Pancreas (tissue), 10 donors: Measurements from ENCODE around the gene TNFRSF21. TPM values are rescaled to one million over a fixed set of nuclear protein-coding genes. Genes with fewer than 3 reads are reported as not detected.
"Not testable (repeated sequence)": the region's sequence is repeated elsewhere in the genome, so short reads cannot be mapped to it uniquely, and the experiment has no call there.

ENCODE experiments used
- ATAC-seq, 4 donors: fragments of 200-7000 bp; cut with Tn5 transposase; one replicate each; pipeline versions ENCODE4 v1.8.0 to v1.9.1; 2020; ENCODE audit warnings: mild to moderate bottlenecking in 4 of 4, moderate library complexity in 4 of 4
- DNase-seq, 6 donors: peaks; one replicate each; pipeline ENCODE4 v3.0.0-alpha.2; 2020
- FAIRE-seq: peaks from 2 replicates; lab custom pipeline; 2012; peaks lifted over from hg19 to GRCh38; lab: Jason Lieb, UNC
- H3K27ac ChIP-seq, 4 donors: fragments of 200-600 bp; sonication (generic); 1 replicate in 3 of 4; 2 replicates in 1 of 4; pipeline versions ENCODE4 v1.5.0 to v1.8.0; 2020
- H3K27me3 ChIP-seq, 4 donors: fragments of 200-600 bp; one replicate each; pipeline ENCODE4 v1.8.0; 2021
- H3K36me3 ChIP-seq, 3 donors: fragments of 200-600 bp; sonication (generic) in 1 of 3; one replicate each; pipeline versions ENCODE4 v1.5.0 to v1.8.0; 2020 to 2021
- H3K4me1 ChIP-seq, 3 donors: fragments of 200-600 bp; one replicate each; pipeline ENCODE4 v1.8.0; 2021
- H3K4me3 ChIP-seq, 4 donors: fragments of 200-600 bp; sonication (generic) in 2 of 4; one replicate each; pipeline versions ENCODE4 v1.5.0 to v1.8.0; 2020 to 2021
- H3K9me3 ChIP-seq, 4 donors: fragments of 200-600 bp; one replicate each; pipeline ENCODE4 v1.8.0; 2021
- CTCF ChIP-seq, 4 donors: fragments of 200-600 bp; sonication (generic) in 3 of 4; IDR thresholded peaks; one replicate each; pipeline versions ENCODE4 v1.5.0 to v1.8.0; 2021; ENCODE audit warnings: antibody characterized with exemption in 4 of 4
- WGBS, 2 donors: extraction: QIAGEN DNeasy Blood & Tissue Kit; methylation state at CpG; one replicate each; pipeline ENCODE4 v1.1.7; 2013; 5-methylcytosine and 5-hydroxymethylcytosine counted together
- intact Hi-C, 3 donors: fragments of 100-400 bp; cut with DNase I; formaldehyde crosslinking; loops; one replicate each; pipeline versions ENCODE4 v1.11.1 to v1.14.2; 2022
- polyA plus RNA-seq, 2 donors: library from polyadenylated mRNA; stranded (reverse); fragments of 200-250 nt; gene quantifications; one replicate each; pipeline ENCODE4 v1.2.3, GENCODE V29; 2013
- total RNA-seq, 6 donors: library from RNA; stranded (reverse); fragmentation: NEBNext Ultra II Directional in 4 of 6; extraction: Animal tissue kit (Norgen Biotek cat#: 25700) in 4 of 6; gene quantifications; one replicate each; pipeline versions ENCODE4 v1.2.1 to v1.2.4, GENCODE V29; 2021 to 2023
- donor health status: healthy with polysubstance abuse.
- donor health status: DM: no; HTN: no; CAD: no; lungs with moderate emphysema.
- donor health status: DM: no; HTN: no; CAD: no.
- donor health status: control.
- donor health status: control.
- donor health status: Bipolar disorder and iron deficiency.
- donor health status: DM: yes; HTN: yes; CAD: no.
- donor health status: DM: no; HTN: no; CAD: no.
- donor health status: DM: no; HTN: no; CAD: no.
- donor health status: DM: yes; HTN: yes; CAD: no.

TNFRSF21 gene
- total and polyA plus RNA-seq, 8 donors = 9.7 to 50.1 (median 15.8) TPM

- FAIRE-seq = no peak
- Histone ChIP-seq H3K4me3 (no peak overlapping the region), H3K36me3 (no peaks in the 10 kb centered on the region), H3K27me3 (no peaks in the 10 kb centered on the region), H3K27ac (no peak overlapping the region), H3K4me1 (no peaks in the 10 kb centered on the region), H3K9me3 (no peaks in the 10 kb centered on the region)
- DNase-seq = no peak
- intact Hi-C loops = no loop called here
- TF ChIP-seq CTCF (IDR thresholded peaks at IDR 0.05) = no peak
- WGBS, 2 donors = 82 to 92% methylated on average over 3 of the region's 3 CpGs
- ATAC-seq = no peak
These were observed 33.3 kb downstream of the TNFRSF21 start for GRCh38 chr6:47276377-47276776.

GRCh38 chr6:47275640-47276039 lies 34.1 kb downstream of the TNFRSF21 start:
- FAIRE-seq = no peak
- no peak for TF ChIP-seq CTCF (IDR thresholded peaks at IDR 0.05)
- Histone ChIP-seq H3K4me3 (no peak overlapping the region), H3K27me3 (no peaks in the 10 kb centered on the region), H3K4me1 (no peaks in the 10 kb centered on the region), H3K27ac (no peak overlapping the region), H3K9me3 (no peaks in the 10 kb centered on the region), H3K36me3 (no peaks in the 10 kb centered on the region)
- no peak for DNase-seq
- 85 to 89% methylated on average over 2 of the region's 2 CpGs for WGBS, 2 donors
- intact Hi-C loops = no loop called here
- ATAC-seq = no peak

- 95 to 97% methylated on average over 5 of the region's 5 CpGs for WGBS, 2 donors
- H3K9me3 ChIP-seq, ATAC-seq, H3K4me3 ChIP-seq, intact Hi-C loops, H3K36me3 ChIP-seq, FAIRE-seq, H3K4me1 ChIP-seq, H3K27me3 ChIP-seq, DNase-seq, H3K27ac ChIP-seq: not testable (repeated sequence)
These were observed 34.6 kb downstream of the TNFRSF21 start for GRCh38 chr6:47275132-47275531.

GRCh38 chr6:47268572-47269187 lies 41.0 kb downstream of the TNFRSF21 start:
- H3K36me3 ChIP-seq = no peaks in the 10 kb centered on the region
- H3K4me3 ChIP-seq = no peak overlapping the region
- H3K4me1 ChIP-seq = no peaks in the 10 kb centered on the region
- no peaks in the 10 kb centered on the region for H3K27me3 ChIP-seq
- intact Hi-C loops = no loop called here
- WGBS, 2 donors = 91 to 92% methylated on average over 5 of the region's 5 CpGs
- no peak for FAIRE-seq
- H3K9me3 ChIP-seq = no peaks in the 10 kb centered on the region
- ATAC-seq = no peak
- no peak for TF ChIP-seq CTCF (IDR thresholded peaks at IDR 0.05)
- H3K27ac ChIP-seq = no peak overlapping the region
- DNase-seq = no peak

GRCh38 chr6:47267301-47267700 lies 42.4 kb downstream of the TNFRSF21 start:
- H3K4me1 ChIP-seq = no peaks in the 10 kb centered on the region
- DNase-seq = no peak
- no peaks in the 10 kb centered on the region for H3K27me3 ChIP-seq
- ATAC-seq = no peak
- no peak overlapping the region for H3K4me3 ChIP-seq
- WGBS, 2 donors = 88 to 92% methylated on average over 6 of the region's 6 CpGs
- intact Hi-C loops = no loop called here
- TF ChIP-seq CTCF (IDR thresholded peaks at IDR 0.05) = no peak
- no peak overlapping the region for H3K27ac ChIP-seq
- FAIRE-seq = no peak
- H3K36me3 ChIP-seq = no peaks in the 10 kb centered on the region
- H3K9me3 ChIP-seq = no peaks in the 10 kb centered on the region
